NCI-H1092 (cell line): Measurements from ENCODE around the gene COLEC11.
"Not testable (repeated sequence)": the region's sequence is repeated elsewhere in the genome, so short reads cannot be mapped to it uniquely, and the experiment has no call there.

Experiments
- DNase-seq: peaks from one replicate; lab custom pipeline; 2025; lab: John Stamatoyannopoulos, UW

Gene COLEC11

DNA sequence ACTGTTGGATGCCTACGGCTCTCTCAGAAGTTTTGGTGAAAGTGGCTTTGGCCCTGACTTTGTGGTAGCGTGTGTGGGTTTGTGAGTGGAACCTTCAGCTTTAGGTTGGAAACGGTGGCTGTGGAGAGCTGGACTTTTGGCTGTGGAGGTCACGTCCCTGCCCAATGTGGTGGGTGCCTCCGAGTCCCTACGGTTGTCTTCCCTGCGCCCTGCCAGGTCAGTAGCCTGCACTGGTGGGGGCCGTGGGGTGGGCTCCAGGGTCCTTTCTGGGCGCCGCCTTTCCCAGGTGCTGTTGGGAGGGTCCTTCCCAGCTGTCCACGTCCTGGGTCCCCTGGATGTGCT lies 11.1 kb downstream of the COLEC11 start:
- DNase-seq: no peak

DNA sequence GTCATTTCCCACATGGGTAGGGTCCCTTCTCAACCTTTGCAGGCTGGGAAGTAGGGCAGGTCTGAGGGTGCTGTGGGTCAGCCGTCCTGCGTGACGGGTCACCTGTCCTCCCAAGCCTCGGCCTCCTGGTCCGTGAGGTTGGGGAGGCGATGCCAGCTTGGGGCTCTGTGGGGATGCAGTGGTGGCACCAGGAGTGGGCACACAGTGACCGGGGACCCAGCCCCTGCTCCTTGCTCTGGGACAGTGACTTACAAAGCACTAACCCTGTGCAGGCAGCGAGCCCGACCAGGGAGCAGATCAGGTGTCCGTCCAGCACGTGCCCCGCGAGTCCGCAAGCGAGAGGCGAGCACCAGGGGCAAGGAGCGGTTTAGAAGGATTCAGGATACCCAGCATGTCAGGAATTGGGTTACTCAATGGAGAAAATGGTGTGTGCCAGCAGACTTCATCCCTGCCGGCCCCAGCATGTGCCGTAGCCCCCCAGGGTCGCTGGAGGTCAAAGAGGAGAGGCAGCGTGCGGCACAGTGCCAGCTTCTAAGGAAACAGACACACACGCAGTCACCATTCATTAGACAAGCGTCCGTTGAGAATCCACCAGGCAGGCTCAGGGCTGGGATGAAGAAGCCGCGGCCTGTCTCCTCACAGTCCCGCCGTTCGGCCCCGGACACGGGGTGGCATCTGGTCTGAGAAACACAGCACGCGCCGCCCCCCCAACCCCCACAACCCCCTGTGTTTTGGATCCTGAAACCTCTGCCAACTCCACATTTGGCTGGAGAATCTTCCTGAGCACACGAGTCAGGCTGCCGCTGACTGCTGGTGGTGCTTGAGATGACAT lies 11.7 kb downstream of the COLEC11 start:
- no peak for DNase-seq

- no peak for DNase-seq
Observed at GRCh38 chr2:3608373-3609278, 13.7 kb downstream of the COLEC11 start.

DNA sequence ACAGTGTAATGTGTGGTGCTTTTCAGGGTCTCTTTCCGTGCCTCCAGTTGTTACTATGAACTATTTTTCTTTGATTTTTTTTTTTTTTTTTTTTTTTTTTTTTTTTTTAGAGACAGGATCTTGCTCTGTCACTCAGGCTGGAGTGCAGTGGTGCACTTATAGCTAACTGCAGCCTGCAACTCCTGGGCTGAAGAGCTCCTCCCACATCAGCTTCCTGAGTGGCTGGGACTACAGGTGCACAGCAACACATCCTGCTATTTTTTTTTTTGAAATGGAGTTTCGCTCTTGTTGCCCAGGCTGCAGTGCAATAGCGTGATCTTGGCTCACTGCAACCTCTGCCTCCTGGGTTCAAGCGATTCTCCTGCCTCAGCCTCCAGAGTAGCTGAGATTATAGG lies 14.4 kb downstream of the COLEC11 start:
- not testable (repeated sequence) for DNase-seq

DNA sequence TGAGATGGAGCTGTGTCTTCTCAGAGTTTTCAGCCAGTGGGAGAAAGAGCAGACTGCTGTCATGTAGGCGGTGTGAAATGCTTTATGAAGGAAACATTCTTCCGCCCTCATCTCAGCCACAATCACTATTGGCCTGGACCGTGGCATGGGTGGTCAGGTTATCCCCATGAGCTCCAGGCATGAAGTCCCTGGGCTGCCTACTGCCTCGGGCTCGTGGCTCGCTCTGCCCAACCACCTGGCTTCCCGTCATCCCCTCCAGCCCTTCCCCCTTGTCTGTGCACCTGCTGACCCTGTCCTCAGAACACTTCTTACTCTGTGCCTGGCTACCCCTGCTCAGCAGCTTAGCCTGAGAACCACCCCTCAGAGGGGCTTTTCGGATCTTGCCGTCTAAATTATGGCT lies 15.5 kb downstream of the COLEC11 start:
- no peak for DNase-seq

- DNase-seq: no peak
Observed at GRCh38 chr2:3610881-3611505, 16.1 kb downstream of the COLEC11 start.

- no peak for DNase-seq
Observed at GRCh38 chr2:3611589-3611988, 16.7 kb downstream of the COLEC11 start.

DNA sequence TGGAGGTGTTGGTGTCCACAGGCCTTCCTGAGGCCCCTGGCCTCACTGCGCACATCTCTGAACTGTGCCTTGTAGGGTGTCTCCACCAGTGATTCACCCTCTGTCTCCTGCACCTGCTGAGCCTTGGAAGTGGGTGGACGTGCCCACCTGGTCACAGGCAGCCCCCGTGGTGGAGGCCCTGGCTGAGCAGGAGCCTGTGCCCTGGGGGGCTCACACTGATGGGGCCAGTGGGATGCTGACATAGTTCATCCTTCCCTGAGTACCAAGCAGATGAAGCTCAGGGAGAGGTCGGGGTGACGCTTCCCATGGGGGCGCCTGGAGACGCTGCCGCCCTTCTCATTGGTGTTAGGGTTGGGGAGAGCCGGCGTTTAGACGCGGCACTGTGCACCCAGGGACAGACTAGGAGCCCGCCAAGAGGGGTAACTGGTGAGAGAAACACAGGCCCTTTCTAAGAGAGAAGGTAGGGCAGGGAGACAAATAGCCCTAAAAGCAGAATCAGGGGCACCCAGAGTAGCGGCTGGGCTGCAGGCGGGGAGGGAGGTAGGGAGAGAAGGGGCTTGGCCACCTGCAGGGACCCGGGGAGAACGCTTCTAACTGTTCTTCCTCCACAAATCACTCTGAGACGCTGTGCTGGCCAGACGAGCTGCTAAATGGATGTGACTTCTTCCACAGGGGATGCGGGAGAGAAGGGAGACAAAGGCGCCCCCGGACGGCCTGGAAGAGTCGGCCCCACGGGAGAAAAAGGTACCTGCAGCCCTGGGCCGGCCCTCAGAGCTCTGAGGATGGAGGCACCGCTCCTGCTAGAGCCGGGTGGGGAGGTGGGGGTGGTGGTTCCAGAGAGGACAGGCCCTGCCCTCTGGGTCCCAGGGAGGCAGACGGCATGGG lies 18.0 kb downstream of the COLEC11 start:
- DNase-seq: no peak

- no peak for DNase-seq
Observed at GRCh38 chr2:3613524-3613905, 18.6 kb downstream of the COLEC11 start.

DNA sequence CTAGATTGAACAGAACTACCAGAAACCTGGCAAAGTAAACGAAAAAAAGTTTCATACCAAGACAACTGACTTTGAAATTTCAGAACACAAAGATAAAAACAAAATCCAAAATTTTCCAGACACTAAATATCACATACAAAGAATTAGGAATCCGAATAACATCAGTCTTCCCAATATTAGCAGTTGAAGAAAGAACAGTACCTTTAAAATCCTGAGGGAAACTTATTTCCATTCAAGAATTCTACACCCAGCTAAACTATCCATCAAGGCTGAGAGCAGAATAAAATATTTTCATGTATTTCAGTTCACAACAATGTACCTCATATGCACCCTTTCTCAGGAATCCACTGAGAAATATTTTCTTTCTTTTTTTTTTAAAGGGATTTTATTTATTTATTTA lies 19.8 kb downstream of the COLEC11 start:
- DNase-seq: not testable (repeated sequence)

DNA sequence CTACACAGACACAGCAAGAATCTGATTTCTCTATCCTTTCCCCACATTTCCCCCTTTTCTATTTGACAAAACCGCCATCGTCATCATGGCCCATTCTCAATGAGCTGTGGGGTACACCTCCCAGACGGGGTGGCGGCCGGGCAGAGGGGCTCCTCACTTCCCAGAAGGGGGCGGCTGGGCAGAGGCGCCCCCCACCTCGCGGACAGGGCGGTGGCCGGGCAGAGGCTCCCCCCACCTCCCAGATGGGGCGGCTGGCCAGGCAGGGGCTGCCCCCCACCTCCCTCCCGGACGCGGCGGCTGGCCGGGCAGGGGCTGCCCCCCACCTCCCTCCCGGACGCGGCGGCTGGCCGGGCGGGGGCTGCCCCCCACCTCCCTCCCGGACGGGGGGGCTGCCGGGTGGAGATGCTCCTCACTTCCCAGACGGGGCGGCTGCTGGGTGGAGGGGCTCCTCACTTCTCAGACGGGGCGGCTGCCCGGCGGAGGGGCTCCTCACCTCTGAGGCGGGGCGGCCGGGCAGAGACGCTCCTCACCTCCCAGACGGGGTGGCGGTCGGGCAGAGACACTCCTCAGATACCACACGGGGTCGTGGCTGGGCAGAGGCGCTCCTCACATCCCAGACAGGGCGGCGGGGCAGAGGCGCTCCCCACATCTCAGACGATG lies 20.8 kb downstream of the COLEC11 start:
- not testable (repeated sequence) for DNase-seq

- DNase-seq: not testable (repeated sequence)
Observed at GRCh38 chr2:3616435-3617197, 21.7 kb downstream of the COLEC11 start.

DNA sequence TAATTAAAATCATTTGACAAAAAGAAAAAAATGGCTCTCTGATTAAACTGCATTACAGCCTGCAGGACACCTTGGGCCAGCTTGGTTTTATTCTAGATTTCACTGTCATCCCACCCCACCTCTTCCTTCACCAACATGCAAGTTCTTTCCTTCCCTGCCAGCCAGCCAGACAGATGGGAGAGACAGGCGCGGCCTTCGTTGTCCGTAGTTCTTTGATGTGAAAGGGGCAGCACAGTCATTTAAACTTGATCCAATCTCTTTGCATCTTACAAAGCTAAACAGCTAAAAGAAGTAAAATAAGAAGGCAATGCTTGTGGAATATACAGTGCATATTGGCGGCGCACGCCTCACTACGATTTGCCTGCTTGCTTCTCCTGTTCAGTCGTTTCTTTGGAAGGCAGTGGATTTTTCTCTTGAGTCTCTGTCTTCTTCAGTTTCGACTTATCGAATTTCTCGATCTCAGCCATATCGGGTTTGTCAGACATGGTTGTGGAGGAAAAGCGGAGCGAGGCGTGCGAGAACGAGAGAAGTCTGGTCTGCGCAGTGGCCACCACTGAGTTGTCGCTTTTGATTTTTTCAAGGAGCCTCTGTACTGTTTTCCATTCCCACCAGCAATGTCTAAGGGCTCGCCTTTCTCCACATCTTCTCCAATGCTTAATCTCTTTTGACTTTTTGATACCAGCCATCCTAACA lies 22.4 kb downstream of the COLEC11 start:
- no peak for DNase-seq

- DNase-seq: no peak
Observed at GRCh38 chr2:3618367-3618766, 23.5 kb downstream of the COLEC11 start.

DNA sequence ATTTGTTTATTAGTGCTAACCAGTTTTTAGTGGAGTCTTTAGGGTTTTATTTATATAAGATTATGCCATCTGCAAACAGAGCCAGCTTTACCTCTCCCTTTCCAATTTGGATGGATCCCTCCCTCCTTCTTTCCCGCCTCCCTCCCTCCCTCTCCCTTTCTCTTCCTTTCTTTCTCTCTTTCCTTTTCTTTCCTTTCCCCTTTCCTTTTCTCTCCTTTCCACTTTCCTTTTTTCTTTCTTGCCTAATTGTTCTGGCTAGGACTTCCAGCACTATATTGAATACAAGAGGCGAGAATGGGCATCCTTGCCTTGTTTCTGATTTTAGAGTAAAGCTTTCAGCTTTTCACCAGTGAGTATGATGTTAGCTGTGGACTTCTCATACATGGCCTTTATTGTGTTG lies 24.1 kb downstream of the COLEC11 start:
- DNase-seq: no peak

- not testable (repeated sequence) for DNase-seq
Observed at GRCh38 chr2:3619661-3620060, 24.7 kb downstream of the COLEC11 start.

DNA sequence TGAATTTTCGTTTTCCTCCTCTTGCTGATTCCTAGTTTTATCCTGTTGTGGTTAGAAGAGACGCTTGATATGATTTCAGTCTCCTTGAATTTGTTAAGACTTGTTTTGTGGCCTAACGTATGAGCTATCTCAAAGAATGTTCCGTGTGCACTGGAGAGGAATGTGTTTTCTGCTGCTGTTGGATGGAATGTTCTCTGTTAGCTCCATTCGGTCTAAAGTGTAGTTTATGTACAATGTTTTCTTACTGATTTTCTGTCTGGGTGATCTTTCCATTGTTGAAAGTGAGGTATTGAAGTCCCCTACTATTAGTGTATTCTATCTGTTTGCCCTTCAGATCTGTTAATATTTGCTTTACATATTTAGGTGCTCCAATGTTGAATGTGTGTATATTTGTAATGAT lies 25.9 kb downstream of the COLEC11 start:
- DNase-seq: no peak

GRCh38 chr2:3622967-3623366 lies 28.1 kb downstream of the COLEC11 start:
- DNase-seq: no peak

- DNase-seq: no peak
Observed at GRCh38 chr2:3624059-3624794, 29.3 kb downstream of the COLEC11 start.
